Vagina (tissue), 2 donors: ENCODE measurements around the gene USO1. TPM values are rescaled to one million over a fixed set of nuclear protein-coding genes. Genes with fewer than 3 reads are reported as not detected.

ENCODE experiments used
- DNase-seq, 2 donors: peaks; one replicate each; pipeline ENCODE4 v3.0.0-alpha.2; 2017; ENCODE audit errors: extremely low spot score in 2 of 2
- H3K27ac ChIP-seq: fragments of 200-600 bp; sonication (generic); one replicate; pipeline ENCODE4 v1.5.1; 2019
- H3K27me3 ChIP-seq: fragments of 200-600 bp; sonication (generic); one replicate; pipeline ENCODE4 v1.5.1; 2019
- H3K36me3 ChIP-seq, 2 donors: fragments of 200-600 bp; sonication (generic); one replicate each; pipeline ENCODE4 v1.5.1; 2017 to 2019
- H3K4me1 ChIP-seq: fragments of 200-600 bp; sonication (generic); one replicate; pipeline ENCODE4 v1.5.1; 2019
- H3K4me3 ChIP-seq, 2 donors: fragments of 200-600 bp; sonication (generic); 1 replicate in 1 of 2; 2 replicates in 1 of 2; pipeline ENCODE4 v1.5.1; 2016 to 2019
- H3K9me3 ChIP-seq: fragments of 200-600 bp; sonication (generic); one replicate; pipeline ENCODE4 v1.5.1; 2019
- CTCF ChIP-seq, 3 experiments: fragments of 450-650 bp in 2 of 3; fragments of 200-600 bp in 1 of 3; sonication (generic) in 1 of 3; IDR thresholded peaks; one replicate each; pipeline ENCODE4 v1.5.1; 2017 to 2019; ENCODE audit warnings: antibody characterized with exemption in 3 of 3, mild to moderate bottlenecking in 2 of 3, moderate library complexity in 2 of 3
- POLR2A ChIP-seq, 2 donors: fragments of 450-650 bp; IDR thresholded peaks; one replicate each; pipeline ENCODE4 v1.6.1; 2017; ENCODE audit warnings: antibody characterized with exemption in 2 of 2, mild to moderate bottlenecking in 2 of 2, moderate library complexity in 2 of 2
- POLR2AphosphoS5 ChIP-seq, 2 donors: sonication (generic); formaldehyde crosslinking; IDR thresholded peaks; one replicate each; pipeline ENCODE4 v1.9.0; 2017; ENCODE audit warnings: antibody characterized with exemption in 2 of 2, mild to moderate bottlenecking in 2 of 2, low read depth in 1 of 2; ENCODE audit not compliant: insufficient read depth in 1 of 2
- intact Hi-C: fragments of 100-400 bp; cut with DNase I; formaldehyde crosslinking; loops from one replicate; pipeline ENCODE4 v1.15.1; 2023
- total RNA-seq: library from RNA; depleted of rRNA; stranded (reverse); fragments of >200 nt; gene quantifications from one replicate; pipeline ENCODE4 v1.2.3, GENCODE V29; 2016

The USO1 gene
- total RNA-seq, 1 donor from 2014 or later, result 47.9 TPM

- TF ChIP-seq POLR2AphosphoS5 (IDR thresholded peaks at IDR 0.05; ENCODE audit: insufficient read depth in 1 of 2, low read depth in 1 of 2) (no peak), POLR2A (IDR thresholded peaks at IDR 0.05) (no peak), CTCF (IDR thresholded peaks at IDR 0.05) (no peak)
- intact Hi-C loops, result no loop called here
- Histone ChIP-seq H3K4me1 (no peaks in the 10 kb centered on the region), H3K9me3 (no peaks in the 10 kb centered on the region), H3K27me3 (no peaks in the 10 kb centered on the region), H3K4me3 (no peak overlapping the region), H3K27ac (no peak overlapping the region), H3K36me3 (no peaks in the 10 kb centered on the region)
- no peak for DNase-seq
These were observed 28.3 kb upstream of the USO1 start for GRCh38 chr4:75696071-75696470.

GRCh38 chr4:75696581-75696980, 27.8 kb upstream of the USO1 start:
- Histone ChIP-seq H3K4me1 (no peaks in the 10 kb centered on the region), H3K4me3 (no peak overlapping the region), H3K9me3 (no peaks in the 10 kb centered on the region), H3K27ac (no peak overlapping the region), H3K36me3 (no peaks in the 10 kb centered on the region), H3K27me3 (no peaks in the 10 kb centered on the region)
- DNase-seq, result no peak
- TF ChIP-seq POLR2A (IDR thresholded peaks at IDR 0.05), result no peak
- no peak for TF ChIP-seq CTCF (IDR thresholded peaks at IDR 0.05)
- TF ChIP-seq POLR2AphosphoS5 (IDR thresholded peaks at IDR 0.05; ENCODE audit: insufficient read depth in 1 of 2, low read depth in 1 of 2), result no peak
- intact Hi-C loops, result no loop called here

GRCh38 chr4:75698162-75698962, 26.0 kb upstream of the USO1 start:
- TF ChIP-seq POLR2A (IDR thresholded peaks at IDR 0.05), result no peak
- TF ChIP-seq POLR2AphosphoS5 (IDR thresholded peaks at IDR 0.05; ENCODE audit: insufficient read depth in 1 of 2, low read depth in 1 of 2), result no peak
- no peak for TF ChIP-seq CTCF (IDR thresholded peaks at IDR 0.05)
- no peaks in the 10 kb centered on the region for H3K9me3 ChIP-seq
- no peak overlapping the region for H3K27ac ChIP-seq
- no peaks in the 10 kb centered on the region for H3K27me3 ChIP-seq
- no peaks in the 10 kb centered on the region for H3K4me1 ChIP-seq
- intact Hi-C loops, result no loop called here
- no peak overlapping the region for H3K4me3 ChIP-seq
- DNase-seq, result no peak
- H3K36me3 ChIP-seq, result no peaks in the 10 kb centered on the region

- TF ChIP-seq CTCF (IDR thresholded peaks at IDR 0.05) (no peak), POLR2A (IDR thresholded peaks at IDR 0.05) (no peak), POLR2AphosphoS5 (IDR thresholded peaks at IDR 0.05; ENCODE audit: insufficient read depth in 1 of 2, low read depth in 1 of 2) (no peak)
- Histone ChIP-seq H3K27me3 (no peaks in the 10 kb centered on the region), H3K4me3 (no peak overlapping the region), H3K4me1 (no peaks in the 10 kb centered on the region), H3K36me3 (no peaks in the 10 kb centered on the region), H3K27ac (no peak overlapping the region), H3K9me3 (no peaks in the 10 kb centered on the region)
- no peak for DNase-seq
- intact Hi-C loops, result no loop called here
These were observed 25.5 kb upstream of the USO1 start for GRCh38 chr4:75698963-75699228.

- H3K27ac ChIP-seq, result no peak overlapping the region
These were observed 25.1 kb upstream of the USO1 start for GRCh38 chr4:75699299-75699698.

More at GRCh38 chr4:75699299-75699698, 25.1 kb upstream of the USO1 start:
- Histone ChIP-seq H3K36me3 (no peaks in the 10 kb centered on the region), H3K27me3 (no peaks in the 10 kb centered on the region), H3K4me1 (no peaks in the 10 kb centered on the region), H3K9me3 (no peaks in the 10 kb centered on the region), H3K4me3 (no peak overlapping the region)
- no peak for DNase-seq
- intact Hi-C loops, result no loop called here
- TF ChIP-seq POLR2AphosphoS5 (IDR thresholded peaks at IDR 0.05; ENCODE audit: insufficient read depth in 1 of 2, low read depth in 1 of 2) (no peak), POLR2A (IDR thresholded peaks at IDR 0.05) (no peak), CTCF (IDR thresholded peaks at IDR 0.05) (no peak)
